MG63 (cell line): ENCODE measurements around the gene CAGE1. TPM values are rescaled to one million over a fixed set of nuclear protein-coding genes. Genes with fewer than 3 reads are reported as not detected.

ENCODE experiments used
- DNase-seq: peaks from one replicate; pipeline ENCODE4 v3.0.0-alpha.2; 2020
- H3K27me3 ChIP-seq: fragments of 250-450 bp; sonication (Bioruptor Pico); 2 replicates; pipeline ENCODE4 v1.5.1; 2020; ENCODE audit warnings: mild to moderate bottlenecking, moderate library complexity
- H3K36me3 ChIP-seq: fragments of 250-450 bp; sonication (Bioruptor Pico); 2 replicates; pipeline ENCODE4 v1.5.1; 2020; ENCODE audit warnings: mild to moderate bottlenecking, moderate library complexity
- H3K4me3 ChIP-seq: fragments of 250-450 bp; sonication (Bioruptor Pico); 2 replicates; pipeline ENCODE4 v1.5.1; 2020; ENCODE audit warnings: mild to moderate bottlenecking, moderate library complexity
- H3K9me3 ChIP-seq: fragments of 250-450 bp; sonication (Bioruptor Pico); 2 replicates; pipeline ENCODE4 v1.5.1; 2020; ENCODE audit warnings: mild to moderate bottlenecking, moderate library complexity
- total RNA-seq: library from RNA; depleted of rRNA; stranded (reverse); fragments of >200 nt; shearing (Covaris generic); gene quantifications from 2 replicates; pipeline ENCODE4 v1.2.3, GENCODE V29; 2014; ENCODE audit warnings: low replicate concordance; rRNA removed

CAGE1 gene
- total RNA-seq, 1 experiment from 2014 or later, result 0.49 TPM

DNA sequence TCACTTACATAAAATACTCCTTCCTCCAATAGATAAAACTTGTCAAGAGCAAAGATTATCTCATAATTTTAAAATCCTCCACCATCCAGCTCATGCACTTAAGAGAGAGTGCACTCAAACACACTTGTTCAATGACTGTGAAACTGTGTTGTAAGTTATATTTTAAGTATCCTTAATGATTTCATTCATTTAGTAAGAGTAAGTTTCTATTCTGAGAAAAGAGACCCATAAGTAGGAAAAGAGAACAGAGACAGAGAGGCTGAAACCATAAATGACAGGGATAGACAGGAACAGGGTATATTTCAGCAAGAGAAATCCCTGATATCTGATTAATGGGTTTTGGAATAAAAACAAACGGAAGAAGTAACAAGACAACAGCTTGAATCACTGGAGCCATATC, 84.7 kb downstream of the CAGE1 start:
- Histone ChIP-seq H3K27me3 (no peaks in the 10 kb centered on the region), H3K4me3 (no peak overlapping the region), H3K36me3 (peaks cover 92% of the 10 kb centered on the region), H3K9me3 (no peaks in the 10 kb centered on the region)
- DNase-seq, result no peak

- no peaks in the 10 kb centered on the region for H3K9me3 ChIP-seq
- H3K36me3 ChIP-seq, result peaks cover 90% of the 10 kb centered on the region
- H3K4me3 ChIP-seq, result no peak overlapping the region
- DNase-seq, result no peak
- H3K27me3 ChIP-seq, result no peaks in the 10 kb centered on the region
Observed at GRCh38 chr6:7301702-7302101, 87.8 kb downstream of the CAGE1 start.

- H3K4me3 ChIP-seq, result no peak overlapping the region
- no peaks in the 10 kb centered on the region for H3K9me3 ChIP-seq
- no peak for DNase-seq
- no peaks in the 10 kb centered on the region for H3K27me3 ChIP-seq
- H3K36me3 ChIP-seq, result peaks cover 94% of the 10 kb centered on the region
Observed at GRCh38 chr6:7300926-7301325, 88.6 kb downstream of the CAGE1 start.

- no peak for DNase-seq
- Histone ChIP-seq H3K9me3 (no peaks in the 10 kb centered on the region), H3K27me3 (no peaks in the 10 kb centered on the region), H3K36me3 (peaks cover 91% of the 10 kb centered on the region), H3K4me3 (no peak overlapping the region)
Observed at GRCh38 chr6:7298113-7298512, 91.4 kb downstream of the CAGE1 start.

DNA sequence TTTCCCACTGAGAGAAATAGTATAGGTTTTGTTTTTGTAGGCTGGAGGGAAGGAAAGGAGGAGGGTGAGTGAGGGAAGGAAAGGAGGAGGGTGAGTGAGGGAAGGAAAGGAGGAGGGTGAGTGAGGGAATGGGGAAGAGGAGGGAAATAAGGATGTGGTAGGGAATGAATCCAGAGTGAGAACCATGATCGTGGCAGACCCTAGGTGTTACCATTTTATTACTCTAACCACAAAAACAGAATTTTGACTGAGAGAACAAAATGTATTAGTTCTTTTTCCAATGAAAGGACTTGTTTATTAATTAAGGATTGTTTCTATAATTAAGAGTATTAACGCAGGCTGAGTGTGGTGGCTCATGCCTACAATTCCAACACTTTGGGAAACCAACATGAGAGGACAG, 92.9 kb downstream of the CAGE1 start:
- no peaks in the 10 kb centered on the region for H3K27me3 ChIP-seq

DNA sequence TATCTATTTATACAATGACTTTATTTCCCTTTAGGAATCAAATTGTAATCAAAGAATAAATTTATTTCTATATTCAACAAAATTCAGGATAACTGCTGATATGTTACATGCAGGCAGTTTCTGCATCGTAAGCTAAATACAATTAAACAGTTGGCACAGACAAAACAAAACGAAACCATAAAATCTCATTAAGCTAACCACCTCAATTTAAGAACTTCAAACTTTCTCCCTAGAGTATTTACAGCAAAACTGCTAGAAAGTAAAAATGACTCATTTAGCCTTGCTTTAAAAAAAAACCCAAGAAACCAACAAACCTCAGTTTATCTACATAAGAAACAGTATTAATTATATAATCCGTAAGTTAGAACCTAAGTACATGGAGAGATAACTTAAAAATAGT, 93.6 kb downstream of the CAGE1 start:
- no peaks in the 10 kb centered on the region for H3K27me3 ChIP-seq
- DNase-seq, result no peak
- H3K36me3 ChIP-seq, result peaks cover 88% of the 10 kb centered on the region
- H3K9me3 ChIP-seq, result no peaks in the 10 kb centered on the region
- no peak overlapping the region for H3K4me3 ChIP-seq

More for the DNA sequence above, 92.9 kb downstream of the CAGE1 start:
- H3K36me3 ChIP-seq, result peaks cover 87% of the 10 kb centered on the region
- no peak for DNase-seq
- H3K9me3 ChIP-seq, result no peaks in the 10 kb centered on the region
- H3K4me3 ChIP-seq, result no peak overlapping the region

GRCh38 chr6:7292596-7293255, 96.8 kb downstream of the CAGE1 start:
- no peak for DNase-seq
- Histone ChIP-seq H3K4me3 (no peak overlapping the region), H3K9me3 (no peaks in the 10 kb centered on the region), H3K27me3 (no peaks in the 10 kb centered on the region), H3K36me3 (peaks cover 86% of the 10 kb centered on the region)

DNA sequence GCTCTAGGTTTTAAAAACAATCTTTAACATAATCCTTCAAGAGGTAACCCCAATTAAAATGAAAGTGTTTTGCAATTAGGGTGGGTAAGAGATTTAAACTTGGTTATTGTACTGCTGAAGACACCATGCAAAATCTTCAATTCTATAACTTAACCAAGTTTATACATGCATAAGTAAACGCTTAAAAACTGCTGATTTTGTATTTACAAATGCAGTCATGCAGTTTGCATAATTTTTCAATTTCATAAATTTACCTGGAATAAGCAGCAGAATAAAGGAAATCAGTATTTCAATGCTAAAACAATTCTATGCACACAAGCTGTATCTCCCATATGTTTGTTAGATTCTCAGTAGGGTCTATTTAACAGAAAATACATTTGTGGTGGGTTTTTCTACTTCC, 99.5 kb downstream of the CAGE1 start:
- DNase-seq, result no peak
- Histone ChIP-seq H3K9me3 (no peaks in the 10 kb centered on the region), H3K4me3 (no peak overlapping the region), H3K36me3 (peaks cover 79% of the 10 kb centered on the region), H3K27me3 (no peaks in the 10 kb centered on the region)

GRCh38 chr6:7285416-7285815, 104.1 kb downstream of the CAGE1 start:
- H3K27me3 ChIP-seq, result no peaks in the 10 kb centered on the region
- H3K4me3 ChIP-seq, result no peak overlapping the region
- H3K9me3 ChIP-seq, result no peaks in the 10 kb centered on the region
- H3K36me3 ChIP-seq, result peaks cover 47% of the 10 kb centered on the region
- DNase-seq, result no peak

DNA sequence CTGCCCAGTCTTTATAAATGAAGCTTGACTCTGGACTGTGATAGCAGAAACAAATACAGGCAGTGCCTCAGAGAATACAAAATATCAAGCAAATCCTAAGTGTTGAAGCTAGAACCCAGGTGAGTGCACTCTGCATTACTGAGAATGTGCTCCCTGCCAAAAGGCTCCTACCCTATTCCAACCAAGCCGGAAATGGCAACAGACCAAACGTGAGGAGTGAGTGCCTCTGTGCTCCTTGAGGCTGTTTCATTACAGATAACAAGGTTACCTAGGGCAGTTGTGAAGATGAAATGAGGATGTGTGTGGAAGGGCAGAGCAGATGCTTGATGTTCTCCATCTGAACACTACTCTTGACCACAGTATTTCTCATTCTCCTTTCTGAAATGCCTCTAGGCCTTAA, 105.9 kb downstream of the CAGE1 start:
- Histone ChIP-seq H3K9me3 (no peaks in the 10 kb centered on the region), H3K4me3 (no peak overlapping the region), H3K27me3 (no peaks in the 10 kb centered on the region), H3K36me3 (peaks cover 29% of the 10 kb centered on the region)
- DNase-seq, result no peak

DNA sequence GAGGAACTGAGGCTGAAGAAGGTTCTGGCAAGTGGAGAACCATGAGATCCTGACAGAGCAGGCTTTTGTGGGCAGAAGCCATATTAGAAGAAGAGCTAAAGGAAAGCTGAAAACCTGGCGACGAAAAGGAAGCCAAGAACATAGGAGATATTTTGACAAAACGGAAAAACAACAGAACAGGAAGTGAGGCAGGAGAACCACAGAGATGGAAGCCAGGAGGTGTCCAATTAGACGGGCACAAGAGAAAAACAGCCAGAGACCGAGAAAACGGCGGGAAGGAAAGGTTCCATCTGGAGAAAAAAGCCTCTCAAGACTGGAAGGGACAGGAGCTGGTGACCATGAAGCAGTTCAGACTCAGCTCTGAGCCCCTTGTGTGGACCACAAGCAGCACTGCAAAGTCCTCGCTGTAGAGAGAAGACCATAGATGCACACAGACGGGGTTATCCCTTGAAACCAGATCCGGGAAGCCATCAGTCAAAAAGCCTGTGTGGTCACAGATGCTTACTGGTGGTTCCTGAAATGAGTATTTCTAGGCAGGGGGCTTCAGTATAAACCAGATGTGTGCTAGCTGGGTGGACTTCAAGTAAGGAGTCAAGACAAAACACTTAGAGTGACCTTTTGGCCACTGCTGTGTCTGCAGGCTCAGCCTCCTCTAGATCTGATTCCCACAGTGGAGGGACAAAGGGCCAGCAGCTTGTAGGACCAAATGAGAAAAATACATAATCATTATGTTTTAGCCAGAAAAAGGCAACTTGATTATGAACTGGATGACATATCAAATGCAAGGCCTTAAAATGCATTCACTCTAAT, 107.2 kb downstream of the CAGE1 start:
- no peak overlapping the region for H3K4me3 ChIP-seq
- DNase-seq, result no peak
- H3K27me3 ChIP-seq, result no peaks in the 10 kb centered on the region
- no peaks in the 10 kb centered on the region for H3K9me3 ChIP-seq
- peaks cover 16% of the 10 kb centered on the region for H3K36me3 ChIP-seq

Other genes starting within 250 kb of the CAGE1 start
- gene SSR1, start 76.5 kb downstream of the CAGE1 start, total RNA-seq, result 170 and 187 TPM in 2 replicates
- gene RIOK1, start 66 bp upstream of the CAGE1 start, total RNA-seq, result 16.1 and 36.4 TPM in 2 replicates
- 0.10 and 0.64 TPM in 2 replicates for gene DSP, start 151.9 kb upstream of the CAGE1 start, total RNA-seq
- gene SNRNP48, start 200.5 kb upstream of the CAGE1 start, total RNA-seq, result 7.4 and 53.4 TPM in 2 replicates